Spleen (tissue), 11 donors: ENCODE measurements around the gene STARD13. TPM values are rescaled to one million over a fixed set of nuclear protein-coding genes. Genes with fewer than 3 reads are reported as not detected.
A peak's percentile ranks its signal among the peaks of the same experiment; 100 is the strongest.
"Not testable (repeated sequence)": the region's sequence is repeated elsewhere in the genome, so short reads cannot be mapped to it uniquely, and the experiment has no call there.

Source experiments
- DNase-seq: peaks from one replicate; pipeline ENCODE4 v3.0.0-alpha.2; 2020
- H3K27ac ChIP-seq, 8 donors: fragments of 200-600 bp; sonication (generic) in 7 of 8; 1 replicate in 4 of 8; 2 replicates in 4 of 8; pipeline versions ENCODE4 v1.5.0 to v1.8.0; 2016 to 2021; ENCODE audit warnings: inconsistent platforms in 4 of 8, mild to moderate bottlenecking in 4 of 8, moderate library complexity in 1 of 8
- H3K27me3 ChIP-seq, 7 donors: fragments of 200-600 bp; sonication (generic) in 6 of 7; replicated peaks in 1 of 7; 1 replicate in 4 of 7; 2 replicates in 3 of 7; pipeline versions ENCODE4 v1.5.0 to v1.8.0; 2016 to 2021; ENCODE audit warnings: inconsistent platforms in 3 of 7, mild to moderate bottlenecking in 1 of 7
- H3K36me3 ChIP-seq, 6 donors: fragments of 200-600 bp; sonication (generic) in 5 of 6; 1 replicate in 4 of 6; 2 replicates in 2 of 6; pipeline versions ENCODE4 v1.5.0 to v1.8.0; 2016 to 2021; ENCODE audit warnings: inconsistent platforms in 2 of 6
- H3K4me1 ChIP-seq, 6 donors: fragments of 200-600 bp; sonication (generic) in 5 of 6; 1 replicate in 3 of 6; 2 replicates in 3 of 6; pipeline versions ENCODE4 v1.5.0 to v1.8.0; 2016 to 2021; ENCODE audit warnings: inconsistent platforms in 3 of 6
- H3K4me3 ChIP-seq, 8 donors: fragments of 200-600 bp; sonication (generic) in 7 of 8; 1 replicate in 4 of 8; 2 replicates in 4 of 8; pipeline versions ENCODE4 v1.5.0 to v1.8.0; 2016 to 2021; ENCODE audit warnings: inconsistent platforms in 4 of 8, mild to moderate bottlenecking in 4 of 8, moderate library complexity in 2 of 8
- H3K9me3 ChIP-seq, 8 donors: fragments of 200-600 bp; sonication (generic) in 7 of 8; 1 replicate in 4 of 8; 2 replicates in 4 of 8; pipeline versions ENCODE4 v1.5.0 to v1.8.0; 2016 to 2021; ENCODE audit warnings: inconsistent platforms in 4 of 8
- CTCF ChIP-seq, 11 experiments: fragments of 200-600 bp in 7 of 11; fragments of 450-650 bp in 4 of 11; sonication (generic) in 4 of 11; IDR thresholded peaks in 8 of 11; conservative IDR thresholded peaks in 3 of 11; 1 replicate in 7 of 11; 2 replicates in 4 of 11; pipeline versions ENCODE4 v1.4.0 to v1.8.0; 2016 to 2021; ENCODE audit warnings: antibody characterized with exemption in 11 of 11, inconsistent platforms in 4 of 11, mild to moderate bottlenecking in 1 of 11
- POLR2A ChIP-seq, 3 donors: fragments of 450-650 bp; IDR thresholded peaks; one replicate each; pipeline ENCODE4 v1.5.1; 2017; ENCODE audit warnings: antibody characterized with exemption in 3 of 3, mild to moderate bottlenecking in 1 of 3
- POLR2AphosphoS5 ChIP-seq, 3 donors: sonication (generic); formaldehyde crosslinking; IDR thresholded peaks; one replicate each; pipeline ENCODE4 v1.5.1; 2017; ENCODE audit warnings: antibody characterized with exemption in 3 of 3
- WGBS, 5 donors: extraction: QIAGEN DNeasy Blood & Tissue Kit in 3 of 5; methylation state at CpG; one replicate each; pipeline versions ENCODE4 v1.1.5 to v1.1.7; 2013 to 2018; 5-methylcytosine and 5-hydroxymethylcytosine counted together
- intact Hi-C: fragments of 100-400 bp; cut with DNase I; formaldehyde crosslinking; loops from one replicate; pipeline ENCODE4 v1.15.0; 2023; ENCODE audit warnings: low total_unique reads
- polyA plus RNA-seq, 3 donors: library from polyadenylated mRNA; stranded (reverse); fragments of 200-250 nt; gene quantifications; one replicate each; pipeline ENCODE4 v1.2.1, GENCODE V29; 2013
- total RNA-seq, 7 donors: library from RNA; depleted of rRNA in 3 of 7; stranded (reverse); fragments of >200 nt in 3 of 7; fragmentation: NEBNext Ultra II Directional in 4 of 7; extraction: Animal tissue kit (Norgen Biotek cat#: 25700) in 4 of 7; gene quantifications; one replicate each; pipeline versions ENCODE4 v1.1.0 to v1.2.1, GENCODE V29; 2016 to 2021
- donor health status: healthy with polysubstance abuse.
- donor health status: DM: no; HTN: no; CAD: no; lungs with moderate emphysema.
- donor health status: DM: no; HTN: no; CAD: no.
- donor health status: Bipolar disorder and iron deficiency.
- donor health status: healthy.
- donor health status: DM: no; HTN: no; CAD: no.
- donor health status: DM: yes; HTN: yes; CAD: no.

Gene STARD13
- total and polyA plus RNA-seq, 10 donors = 1.4 to 58.1 (median 26.7) TPM

GRCh38 chr13:33167491-33167890 lies 118.1 kb downstream of the STARD13 start:
- TF ChIP-seq POLR2AphosphoS5 (IDR thresholded peaks at IDR 0.05) = no peak
- TF ChIP-seq POLR2A (IDR thresholded peaks at IDR 0.05) = no peak
- no peak for TF ChIP-seq CTCF (IDR thresholded peaks at IDR 0.05 in 8 of 11, conservative IDR thresholded peaks at IDR 0.05 in 3 of 11)
- Histone ChIP-seq H3K27ac (no peak overlapping the region), H3K36me3 (peaks cover 0 to 8% (median 0%) of the 10 kb centered on the region in 6 donors), H3K9me3 (peaks cover 0 to 9% (median 8%) of the 10 kb centered on the region in 8 donors), H3K27me3 (no peaks in the 10 kb centered on the region), H3K4me1 (peaks cover 0 to 15% (median 0%) of the 10 kb centered on the region in 6 donors), H3K4me3 (no peak overlapping the region)
- WGBS, 5 donors = 95 to 97% (median 96%) methylated on average over 12 of the region's 12 CpGs
- DNase-seq = no peak
- intact Hi-C loops = no loop called here

DNA sequence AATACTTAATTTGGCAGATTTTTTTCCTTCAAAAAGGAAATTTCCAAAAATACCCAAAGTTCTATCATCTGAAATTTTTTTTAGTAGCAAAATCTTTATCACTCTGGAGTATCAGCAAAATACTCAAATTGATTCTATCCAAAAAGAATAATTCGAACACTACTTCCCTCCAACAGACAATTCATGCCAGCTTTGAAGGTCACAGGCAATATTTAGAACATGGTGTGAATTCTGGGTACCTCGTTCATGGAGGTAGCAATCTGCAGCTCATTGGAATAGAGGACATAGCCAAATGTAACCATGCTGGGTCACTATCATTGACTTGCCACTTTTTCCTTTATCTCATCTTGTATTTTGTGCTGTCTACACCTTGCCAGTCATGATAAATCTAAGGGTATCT lies 119.8 kb downstream of the STARD13 start:
- H3K27ac ChIP-seq = no peak overlapping the region
- TF ChIP-seq POLR2A (IDR thresholded peaks at IDR 0.05) (no peak), POLR2AphosphoS5 (IDR thresholded peaks at IDR 0.05) (no peak), CTCF (IDR thresholded peaks at IDR 0.05 in 8 of 11, conservative IDR thresholded peaks at IDR 0.05 in 3 of 11) (no peak)
- H3K36me3 ChIP-seq = peaks cover 0 to 17% (median 0%) of the 10 kb centered on the region in 6 donors
- H3K9me3 ChIP-seq = peaks cover 0 to 20% (median 17%) of the 10 kb centered on the region in 8 donors
- no peaks in the 10 kb centered on the region for H3K27me3 ChIP-seq
- DNase-seq = no peak
- intact Hi-C loops = no loop called here
- WGBS, 5 donors = 62 to 76% (median 71%) methylated on average over 2 of the region's 2 CpGs
- H3K4me1 ChIP-seq = peaks cover 0 to 15% (median 0%) of the 10 kb centered on the region in 6 donors
- H3K4me3 ChIP-seq = no peak overlapping the region

GRCh38 chr13:33164331-33164730 lies 121.2 kb downstream of the STARD13 start:
- no peak overlapping the region for H3K4me3 ChIP-seq
- intact Hi-C loops = no loop called here
- TF ChIP-seq POLR2AphosphoS5 (IDR thresholded peaks at IDR 0.05) (no peak), POLR2A (IDR thresholded peaks at IDR 0.05) (no peak)
- DNase-seq = no peak
- WGBS, 5 donors = 91 to 99% (median 97%) methylated on average over 2 of the region's 2 CpGs
- H3K27ac ChIP-seq = peak overlapping the region in 5 of 8 donors; percentile 0 to 43 (median 22)
- H3K36me3 ChIP-seq = peaks cover 0 to 17% (median 0%) of the 10 kb centered on the region in 6 donors
- peaks cover 0 to 15% (median 0%) of the 10 kb centered on the region in 6 donors for H3K4me1 ChIP-seq
- peaks cover 0 to 20% (median 17%) of the 10 kb centered on the region in 8 donors for H3K9me3 ChIP-seq
- no peaks in the 10 kb centered on the region for H3K27me3 ChIP-seq

DNA sequence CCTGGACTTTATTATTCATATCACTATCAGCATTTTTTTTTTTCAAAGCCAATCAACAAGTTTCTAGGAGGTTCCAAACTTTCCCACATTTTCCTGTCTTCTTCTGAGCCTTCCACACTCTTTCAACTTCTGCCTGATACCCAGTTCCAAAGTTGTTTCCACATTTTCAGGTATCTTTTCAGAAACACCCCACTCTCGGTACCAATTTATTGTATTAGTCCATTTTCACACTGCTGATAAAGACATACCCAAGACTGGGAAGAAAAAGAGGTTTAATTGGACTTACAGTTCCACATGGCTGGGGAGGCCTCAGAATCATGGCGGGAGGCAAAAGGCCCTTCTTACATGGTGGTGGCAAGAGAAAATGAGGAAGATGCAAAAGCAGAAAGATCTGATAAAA lies 122.8 kb downstream of the STARD13 start:
- intact Hi-C loops, DNase-seq, H3K27ac ChIP-seq, H3K27me3 ChIP-seq, H3K4me3 ChIP-seq: not testable (repeated sequence)
- WGBS, 5 donors = 80 to 96% (median 90%) methylated on average over 2 of the region's 2 CpGs
- H3K9me3 ChIP-seq = peaks cover 0 to 20% (median 17%) of the 10 kb centered on the region in 8 donors
- H3K36me3 ChIP-seq = peaks cover 0 to 17% (median 0%) of the 10 kb centered on the region in 6 donors
- peaks cover 0 to 15% (median 0%) of the 10 kb centered on the region in 6 donors for H3K4me1 ChIP-seq

- intact Hi-C loops = no loop called here
- WGBS, 5 donors = 82 to 95% (median 87%) methylated on average over 8 of the region's 8 CpGs
- Histone ChIP-seq H3K36me3 (peaks cover 0 to 17% (median 0%) of the 10 kb centered on the region in 6 donors), H3K4me3 (no peak overlapping the region), H3K27ac (no peak overlapping the region), H3K4me1 (peaks cover 0 to 6% (median 0%) of the 10 kb centered on the region in 6 donors), H3K27me3 (no peaks in the 10 kb centered on the region), H3K9me3 (peaks cover 0 to 20% (median 17%) of the 10 kb centered on the region in 8 donors)
- DNase-seq = no peak
- TF ChIP-seq CTCF (IDR thresholded peaks at IDR 0.05 in 8 of 11, conservative IDR thresholded peaks at IDR 0.05 in 3 of 11) = no peak
- TF ChIP-seq POLR2A (IDR thresholded peaks at IDR 0.05) = no peak
- no peak for TF ChIP-seq POLR2AphosphoS5 (IDR thresholded peaks at IDR 0.05)
These were observed 126.7 kb downstream of the STARD13 start for GRCh38 chr13:33158816-33159215.
